Tibial nerve (tissue), 4 donors: ENCODE measurements around the gene JARID2. TPM values are rescaled to one million over a fixed set of nuclear protein-coding genes. Genes with fewer than 3 reads are reported as not detected.

ENCODE experiments used
- DNase-seq, 2 donors: peaks; one replicate each; pipeline ENCODE4 v3.0.0-alpha.2; 2019; ENCODE audit warnings: low spot score in 2 of 2
- H3K27ac ChIP-seq, 4 donors: fragments of 200-600 bp; sonication (generic) in 3 of 4; one replicate each; pipeline ENCODE4 v1.5.1; 2017 to 2019; ENCODE audit warnings: mild to moderate bottlenecking in 1 of 4
- H3K27me3 ChIP-seq, 2 donors: fragments of 200-600 bp; sonication (generic) in 1 of 2; one replicate each; pipeline versions ENCODE4 v1.5.1 to v1.6.0; 2017 to 2019
- H3K36me3 ChIP-seq, 3 donors: fragments of 200-600 bp; sonication (generic); one replicate each; pipeline ENCODE4 v1.5.1; 2018 to 2019
- H3K4me1 ChIP-seq, 4 donors: fragments of 200-600 bp; sonication (generic) in 3 of 4; one replicate each; pipeline ENCODE4 v1.5.1; 2017 to 2019
- H3K4me3 ChIP-seq, 4 donors: fragments of 200-600 bp; sonication (generic) in 3 of 4; one replicate each; pipeline ENCODE4 v1.5.1; 2017 to 2019; ENCODE audit warnings: mild to moderate bottlenecking in 1 of 4, moderate library complexity in 1 of 4
- H3K9me3 ChIP-seq, 4 donors: fragments of 200-600 bp; sonication (generic) in 3 of 4; one replicate each; pipeline ENCODE4 v1.5.1; 2017 to 2019
- EP300 ChIP-seq, 2 donors: sonication (generic); formaldehyde crosslinking; IDR thresholded peaks; one replicate each; pipeline ENCODE4 v1.6.1; 2017; ENCODE audit warnings: antibody characterized with exemption in 2 of 2, mild to moderate bottlenecking in 1 of 2
- POLR2A ChIP-seq, 2 donors: fragments of 450-650 bp; IDR thresholded peaks; one replicate each; pipeline ENCODE4 v1.6.1; 2017; ENCODE audit warnings: antibody characterized with exemption in 2 of 2, mild to moderate bottlenecking in 2 of 2, moderate library complexity in 2 of 2
- WGBS, 2 donors: methylation state at CpG; one replicate each; pipeline ENCODE4 v1.1.5; 2018; 5-methylcytosine and 5-hydroxymethylcytosine counted together
- total RNA-seq, 4 donors: library from RNA; depleted of rRNA; stranded (reverse); fragments of >200 nt; gene quantifications; one replicate each; pipeline ENCODE4 v1.1.0, GENCODE V29; 2016
- TF ChIP-seq, protein P1 (sequence below), 5 experiments: fragments of 200-600 bp in 3 of 5; fragments of 450-650 bp in 2 of 5; sonication (generic) in 3 of 5; IDR thresholded peaks; one replicate each; pipeline ENCODE4 v1.5.1; 2016 to 2019; ENCODE audit warnings: antibody characterized with exemption in 5 of 5, mild to moderate bottlenecking in 3 of 5, moderate library complexity in 2 of 5

Gene JARID2
- total RNA-seq, 4 donors from 2014 or later = 9.0 to 26.1 (median 9.8) TPM

- TF ChIP-seq, protein P1, sequence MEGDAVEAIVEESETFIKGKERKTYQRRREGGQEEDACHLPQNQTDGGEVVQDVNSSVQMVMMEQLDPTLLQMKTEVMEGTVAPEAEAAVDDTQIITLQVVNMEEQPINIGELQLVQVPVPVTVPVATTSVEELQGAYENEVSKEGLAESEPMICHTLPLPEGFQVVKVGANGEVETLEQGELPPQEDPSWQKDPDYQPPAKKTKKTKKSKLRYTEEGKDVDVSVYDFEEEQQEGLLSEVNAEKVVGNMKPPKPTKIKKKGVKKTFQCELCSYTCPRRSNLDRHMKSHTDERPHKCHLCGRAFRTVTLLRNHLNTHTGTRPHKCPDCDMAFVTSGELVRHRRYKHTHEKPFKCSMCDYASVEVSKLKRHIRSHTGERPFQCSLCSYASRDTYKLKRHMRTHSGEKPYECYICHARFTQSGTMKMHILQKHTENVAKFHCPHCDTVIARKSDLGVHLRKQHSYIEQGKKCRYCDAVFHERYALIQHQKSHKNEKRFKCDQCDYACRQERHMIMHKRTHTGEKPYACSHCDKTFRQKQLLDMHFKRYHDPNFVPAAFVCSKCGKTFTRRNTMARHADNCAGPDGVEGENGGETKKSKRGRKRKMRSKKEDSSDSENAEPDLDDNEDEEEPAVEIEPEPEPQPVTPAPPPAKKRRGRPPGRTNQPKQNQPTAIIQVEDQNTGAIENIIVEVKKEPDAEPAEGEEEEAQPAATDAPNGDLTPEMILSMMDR (IDR thresholded peaks at IDR 0.05) = no peak
- no peak for TF ChIP-seq EP300 (IDR thresholded peaks at IDR 0.05)
- no peak for TF ChIP-seq POLR2A (IDR thresholded peaks at IDR 0.05)
- H3K4me1 ChIP-seq = peaks cover 0 to 8% (median 0%) of the 10 kb centered on the region in 4 donors
- DNase-seq = no peak
- no peak overlapping the region for H3K4me3 ChIP-seq
- H3K27ac ChIP-seq = no peak overlapping the region
- WGBS, 2 donors = 85 to 91% methylated on average over 14 of the region's 14 CpGs
- H3K27me3 ChIP-seq = no peaks in the 10 kb centered on the region
- no peaks in the 10 kb centered on the region for H3K36me3 ChIP-seq
- no peaks in the 10 kb centered on the region for H3K9me3 ChIP-seq
These were observed 303.5 kb downstream of the JARID2 start for GRCh38 chr6:15549371-15549770.

DNA sequence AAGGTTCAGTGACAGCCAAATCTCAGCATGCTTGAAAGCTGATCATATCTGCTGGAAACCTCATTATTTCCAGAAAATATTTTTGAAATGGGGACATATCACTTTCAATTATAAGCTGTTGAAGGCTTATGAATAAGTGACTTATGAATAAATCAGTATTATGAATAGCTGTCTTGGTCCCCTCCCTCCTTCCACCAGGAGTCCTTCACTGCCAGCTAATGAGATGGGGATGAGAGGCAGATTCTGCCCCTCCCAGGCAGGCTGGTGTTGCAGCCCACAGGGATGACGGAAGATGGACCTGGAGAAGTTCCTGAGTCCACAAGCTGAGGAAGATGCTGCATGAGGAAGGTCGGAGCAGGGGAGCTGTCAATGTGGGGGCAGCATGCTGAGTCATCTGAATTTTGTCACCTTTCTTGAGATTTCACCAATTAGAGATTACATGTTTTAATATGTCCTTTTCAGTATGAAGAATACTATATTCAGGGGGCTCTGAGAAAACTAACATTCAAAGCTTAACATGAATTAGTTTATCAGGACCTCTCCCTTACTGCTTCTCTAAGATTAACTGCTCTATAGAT lies 304.8 kb downstream of the JARID2 start:
- DNase-seq = no peak
- Histone ChIP-seq H3K9me3 (no peaks in the 10 kb centered on the region), H3K36me3 (no peaks in the 10 kb centered on the region), H3K27me3 (no peaks in the 10 kb centered on the region), H3K4me3 (no peak overlapping the region), H3K27ac (no peak overlapping the region), H3K4me1 (peaks cover 0 to 8% (median 0%) of the 10 kb centered on the region in 4 donors)
- no peak for TF ChIP-seq POLR2A (IDR thresholded peaks at IDR 0.05)
- TF ChIP-seq, protein P1 (IDR thresholded peaks at IDR 0.05) = no peak
- TF ChIP-seq EP300 (IDR thresholded peaks at IDR 0.05) = no peak
- WGBS, 2 donors = 86 to 100% methylated on average over 2 of the region's 2 CpGs

DNA sequence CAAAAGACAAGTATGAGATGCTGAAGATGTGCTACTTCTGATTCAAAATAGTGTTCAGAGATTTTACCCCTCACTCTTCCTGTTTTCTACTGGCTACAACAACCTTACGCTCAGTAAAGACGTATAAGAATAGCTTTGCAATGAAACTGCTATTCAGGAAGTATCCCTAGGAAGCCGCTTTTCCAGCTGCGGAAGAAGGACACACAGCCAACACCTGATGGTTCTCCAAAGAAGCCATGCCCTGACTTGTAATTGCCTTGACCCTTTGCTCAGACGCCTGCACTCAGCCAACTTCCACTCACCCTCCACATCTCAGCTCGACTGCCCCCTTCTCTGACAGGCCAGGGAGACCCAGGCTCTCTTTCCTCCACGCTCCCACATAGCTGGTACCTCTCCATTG lies 305.4 kb downstream of the JARID2 start:
- Histone ChIP-seq H3K4me3 (no peak overlapping the region), H3K27me3 (no peaks in the 10 kb centered on the region), H3K36me3 (no peaks in the 10 kb centered on the region), H3K9me3 (no peaks in the 10 kb centered on the region), H3K27ac (no peak overlapping the region), H3K4me1 (peaks cover 0 to 8% (median 0%) of the 10 kb centered on the region in 4 donors)
- 81 to 85% methylated on average over 7 of the region's 7 CpGs for WGBS, 2 donors
- TF ChIP-seq EP300 (IDR thresholded peaks at IDR 0.05) (no peak), POLR2A (IDR thresholded peaks at IDR 0.05) (no peak)
- TF ChIP-seq, protein P1 (IDR thresholded peaks at IDR 0.05) = no peak
- no peak for DNase-seq

DNA sequence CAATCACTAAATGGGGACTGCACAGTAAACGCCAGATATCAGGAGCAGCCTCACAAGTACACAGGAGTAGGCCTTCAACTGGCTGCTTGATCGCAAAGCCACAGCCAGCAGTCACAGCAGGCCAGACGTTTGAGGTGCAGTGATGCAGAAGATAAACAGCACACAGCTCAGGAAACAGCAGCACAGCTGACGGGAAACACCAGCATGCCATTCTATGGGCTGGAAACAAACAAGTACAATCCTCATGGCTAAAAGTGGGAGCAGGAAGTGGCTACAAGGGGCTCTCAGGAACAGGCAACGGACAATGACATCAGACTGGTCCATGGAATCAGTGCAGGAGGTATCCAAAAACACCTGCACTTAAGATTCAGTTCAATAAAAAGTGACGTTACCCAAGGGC lies 305.9 kb downstream of the JARID2 start:
- no peak overlapping the region for H3K4me3 ChIP-seq
- no peaks in the 10 kb centered on the region for H3K9me3 ChIP-seq
- 62 to 72% methylated on average over 6 of the region's 6 CpGs for WGBS, 2 donors
- H3K27me3 ChIP-seq = no peaks in the 10 kb centered on the region
- no peaks in the 10 kb centered on the region for H3K36me3 ChIP-seq
- peaks cover 0 to 8% (median 0%) of the 10 kb centered on the region in 4 donors for H3K4me1 ChIP-seq
- DNase-seq = no peak
- TF ChIP-seq, protein P1 (IDR thresholded peaks at IDR 0.05) = no peak
- no peak for TF ChIP-seq EP300 (IDR thresholded peaks at IDR 0.05)
- TF ChIP-seq POLR2A (IDR thresholded peaks at IDR 0.05) = no peak
- no peak overlapping the region for H3K27ac ChIP-seq

DNA sequence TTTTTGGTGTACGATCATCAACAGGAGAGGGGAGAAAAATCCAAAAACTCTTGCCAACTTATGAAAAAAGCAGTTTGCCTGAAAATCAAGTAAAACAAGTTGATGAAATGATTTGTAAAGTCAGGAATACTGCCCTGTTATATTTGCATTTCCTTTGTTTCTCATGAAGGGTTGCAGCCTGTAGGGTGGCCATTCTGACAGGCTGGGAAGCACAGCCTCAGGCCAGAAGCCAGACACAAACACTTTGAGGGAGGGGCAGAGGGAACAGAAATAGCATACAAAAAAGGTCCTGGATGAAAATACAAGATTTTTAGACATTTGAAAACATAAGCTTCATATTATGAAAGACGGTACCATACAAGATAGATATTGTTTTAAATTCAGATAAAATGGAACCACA lies 307.2 kb downstream of the JARID2 start:
- H3K4me1 ChIP-seq = peaks cover 0 to 8% (median 0%) of the 10 kb centered on the region in 4 donors
- no peak for DNase-seq
- H3K27me3 ChIP-seq = no peaks in the 10 kb centered on the region
- 76 to 78% methylated on average over 2 of the region's 2 CpGs for WGBS, 2 donors
- no peaks in the 10 kb centered on the region for H3K9me3 ChIP-seq
- H3K27ac ChIP-seq = no peak overlapping the region
- no peaks in the 10 kb centered on the region for H3K36me3 ChIP-seq
- TF ChIP-seq POLR2A (IDR thresholded peaks at IDR 0.05) (no peak), EP300 (IDR thresholded peaks at IDR 0.05) (no peak)
- TF ChIP-seq, protein P1 (IDR thresholded peaks at IDR 0.05) = no peak
- H3K4me3 ChIP-seq = no peak overlapping the region
